IPS-18a (cell line): ENCODE data around the gene ZNF236.
"Not testable (repeated sequence)": the region's sequence is repeated elsewhere in the genome, so short reads cannot be mapped to it uniquely, and the experiment has no call there.

Experiments used
- H3K27ac ChIP-seq: one replicate; pipeline ENCODE4 v1.5.1; 2013; ENCODE audit warnings: low read length
- H3K27me3 ChIP-seq: one replicate; pipeline ENCODE4 v1.6.1; 2013; ENCODE audit warnings: mild to moderate bottlenecking, low read length; ENCODE audit not compliant: control insufficient read depth, insufficient read depth
- H3K36me3 ChIP-seq: one replicate; pipeline ENCODE4 v1.6.1; 2013; ENCODE audit warnings: low read depth, low read length; ENCODE audit not compliant: control insufficient read depth
- H3K4me1 ChIP-seq: one replicate; pipeline ENCODE4 v1.6.1; 2013; ENCODE audit warnings: low read depth, low read length; ENCODE audit not compliant: control insufficient read depth
- H3K4me3 ChIP-seq: one replicate; pipeline ENCODE4 v1.5.1; 2013; ENCODE audit warnings: low read length
- H3K9ac ChIP-seq: one replicate; pipeline ENCODE4 v1.6.1; 2013; ENCODE audit warnings: mild to moderate bottlenecking, low read length, moderate library complexity
- H3K9me3 ChIP-seq: one replicate; pipeline ENCODE4 v1.6.1; 2013; ENCODE audit warnings: low read depth, low read length; ENCODE audit not compliant: control insufficient read depth

Gene ZNF236

DNA sequence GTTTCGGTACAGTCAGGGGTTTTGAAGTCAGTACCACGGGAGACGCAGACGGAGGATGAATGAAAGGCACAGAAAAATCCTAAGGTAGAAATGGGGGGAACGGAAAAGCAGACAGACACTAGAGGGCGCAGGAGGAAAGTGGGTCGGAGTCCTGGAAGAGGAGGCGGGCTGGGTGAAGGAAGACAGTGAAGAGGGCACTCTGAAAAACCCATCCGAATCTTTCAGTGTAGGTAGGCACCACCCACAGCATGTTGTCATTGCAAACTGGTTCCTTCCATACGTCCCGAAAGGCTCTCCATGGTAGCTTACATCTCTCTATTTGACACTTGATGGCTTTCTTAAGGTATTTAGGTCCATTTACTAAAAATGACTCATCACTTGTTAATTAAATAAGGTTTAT lies 18.5 kb upstream of the ZNF236 start:
- Histone ChIP-seq H3K9ac (no peak overlapping the region), H3K27me3 (no peaks in the 10 kb centered on the region), H3K4me1 (no peaks in the 10 kb centered on the region), H3K9me3 (no peaks in the 10 kb centered on the region), H3K4me3 (no peak overlapping the region), H3K36me3 (no peaks in the 10 kb centered on the region), H3K27ac (no peak overlapping the region)

- H3K27ac ChIP-seq, result no peak overlapping the region
- H3K4me3 ChIP-seq, result no peak overlapping the region
- H3K4me1 ChIP-seq, result no peaks in the 10 kb centered on the region
- no peak overlapping the region for H3K9ac ChIP-seq
- H3K9me3 ChIP-seq, result no peaks in the 10 kb centered on the region
- H3K36me3 ChIP-seq, result no peaks in the 10 kb centered on the region
- H3K27me3 ChIP-seq, result no peaks in the 10 kb centered on the region
These were observed 17.1 kb upstream of the ZNF236 start for GRCh38 chr18:76805221-76805620.

DNA sequence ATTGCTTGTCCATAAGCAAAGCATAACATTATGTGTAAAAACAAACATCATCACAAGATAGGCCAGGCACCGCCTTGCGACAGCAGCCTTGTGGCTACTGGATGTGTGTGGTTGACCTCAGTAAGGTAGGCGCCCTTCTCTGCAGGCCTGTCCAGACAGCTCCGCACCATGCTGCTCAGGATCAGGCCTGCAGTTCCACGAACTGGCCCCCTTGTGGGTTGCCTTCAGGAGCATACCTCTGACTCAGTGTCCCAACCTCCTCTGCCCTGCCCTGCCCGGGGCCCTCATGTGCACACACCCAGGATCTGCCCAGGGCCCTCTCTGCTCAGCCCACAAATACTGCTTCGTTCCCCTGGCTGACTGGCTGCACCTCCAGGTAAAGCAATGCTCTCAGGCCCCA lies 16.1 kb upstream of the ZNF236 start:
- H3K9ac ChIP-seq, result no peak overlapping the region
- H3K9me3 ChIP-seq, result no peaks in the 10 kb centered on the region
- no peaks in the 10 kb centered on the region for H3K4me1 ChIP-seq
- H3K27me3 ChIP-seq, result no peaks in the 10 kb centered on the region
- H3K4me3 ChIP-seq, result no peak overlapping the region
- no peaks in the 10 kb centered on the region for H3K36me3 ChIP-seq
- no peak overlapping the region for H3K27ac ChIP-seq

DNA sequence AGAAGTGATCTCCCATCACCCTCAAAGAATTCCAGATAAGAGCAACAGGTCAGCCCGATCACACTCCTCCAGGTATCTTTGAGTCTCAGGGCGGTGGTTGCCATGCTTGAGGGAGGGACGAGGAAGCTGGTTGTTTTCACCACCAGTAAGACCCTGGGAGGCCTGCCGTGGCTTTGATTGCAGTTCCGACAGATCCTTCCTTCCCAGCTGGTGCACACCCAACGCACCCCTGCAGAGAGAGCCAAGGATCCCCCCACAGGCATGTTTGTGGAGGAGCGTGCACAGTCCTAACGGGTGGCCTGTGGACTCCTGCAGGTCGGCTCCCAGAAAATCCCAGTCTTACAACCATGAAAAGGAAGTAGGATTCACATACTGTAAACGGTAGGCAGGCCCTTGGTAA lies 13.8 kb upstream of the ZNF236 start:
- no peaks in the 10 kb centered on the region for H3K36me3 ChIP-seq
- no peak overlapping the region for H3K4me3 ChIP-seq
- H3K27me3 ChIP-seq, result no peaks in the 10 kb centered on the region
- H3K9ac ChIP-seq, result no peak overlapping the region
- H3K27ac ChIP-seq, result no peak overlapping the region
- H3K9me3 ChIP-seq, result no peaks in the 10 kb centered on the region
- H3K4me1 ChIP-seq, result no peaks in the 10 kb centered on the region

GRCh38 chr18:76811530-76811929 lies 10.8 kb upstream of the ZNF236 start:
- H3K9ac ChIP-seq, H3K4me3 ChIP-seq, H3K4me1 ChIP-seq, H3K9me3 ChIP-seq, H3K27ac ChIP-seq, H3K36me3 ChIP-seq, H3K27me3 ChIP-seq: not testable (repeated sequence)

DNA sequence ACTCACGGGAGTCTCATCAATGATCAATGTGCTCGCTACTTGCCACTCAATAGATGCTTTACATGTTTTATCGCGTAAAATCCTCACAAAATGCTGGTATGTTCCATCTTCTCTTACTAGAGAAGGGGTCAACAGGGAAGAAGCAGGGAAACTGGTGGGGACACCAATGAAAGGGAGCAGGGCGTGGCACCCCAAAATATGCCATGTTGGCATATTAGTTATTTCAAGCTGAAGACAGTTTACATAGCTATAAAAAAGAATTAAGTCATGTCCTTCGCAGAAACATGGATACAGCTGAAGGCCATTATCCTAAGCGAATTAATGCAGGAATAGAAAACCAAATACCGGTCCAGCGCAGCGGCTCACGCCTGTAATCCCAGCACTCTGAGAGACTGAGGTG lies 8.1 kb upstream of the ZNF236 start:
- Histone ChIP-seq H3K9ac (no peak overlapping the region), H3K4me3 (no peak overlapping the region), H3K36me3 (no peaks in the 10 kb centered on the region), H3K27me3 (no peaks in the 10 kb centered on the region), H3K9me3 (no peaks in the 10 kb centered on the region), H3K27ac (no peak overlapping the region), H3K4me1 (no peaks in the 10 kb centered on the region)

DNA sequence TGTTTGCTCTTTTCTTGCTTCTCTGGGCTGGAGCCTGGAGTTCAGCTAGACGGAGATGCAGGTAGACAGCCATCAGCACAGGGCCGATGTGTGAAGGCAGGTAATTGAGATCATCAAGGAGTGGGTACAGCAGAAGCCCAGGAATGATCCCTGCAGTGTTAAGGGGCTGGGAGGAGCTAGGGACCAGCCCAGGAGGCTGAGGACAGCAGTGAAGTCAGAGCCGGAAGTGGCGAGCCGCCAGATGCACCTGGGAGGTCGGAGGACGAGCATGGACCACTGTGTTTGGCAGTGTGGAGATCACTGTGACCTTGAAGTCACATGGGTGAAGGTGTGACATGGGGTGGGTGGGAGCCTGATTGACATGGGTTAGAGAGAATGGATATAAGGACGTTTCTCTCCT lies 6.2 kb upstream of the ZNF236 start:
- no peaks in the 10 kb centered on the region for H3K27me3 ChIP-seq
- no peak overlapping the region for H3K27ac ChIP-seq
- H3K9ac ChIP-seq, result no peak overlapping the region
- no peaks in the 10 kb centered on the region for H3K36me3 ChIP-seq
- no peaks in the 10 kb centered on the region for H3K9me3 ChIP-seq
- no peak overlapping the region for H3K4me3 ChIP-seq
- H3K4me1 ChIP-seq, result peaks cover 3% of the 10 kb centered on the region

- Histone ChIP-seq H3K9ac (no peak overlapping the region), H3K36me3 (no peaks in the 10 kb centered on the region), H3K27ac (no peak overlapping the region), H3K4me3 (no peak overlapping the region), H3K27me3 (no peaks in the 10 kb centered on the region), H3K4me1 (peaks cover 3% of the 10 kb centered on the region), H3K9me3 (no peaks in the 10 kb centered on the region)
These were observed 4.3 kb upstream of the ZNF236 start for GRCh38 chr18:76817888-76818611.

- Histone ChIP-seq H3K27me3 (no peaks in the 10 kb centered on the region), H3K9me3 (no peaks in the 10 kb centered on the region), H3K36me3 (no peaks in the 10 kb centered on the region), H3K27ac (no peak overlapping the region), H3K4me1 (peaks cover 11% of the 10 kb centered on the region), H3K4me3 (no peak overlapping the region), H3K9ac (no peak overlapping the region)
These were observed 2.8 kb upstream of the ZNF236 start for GRCh38 chr18:76819411-76820136.

DNA sequence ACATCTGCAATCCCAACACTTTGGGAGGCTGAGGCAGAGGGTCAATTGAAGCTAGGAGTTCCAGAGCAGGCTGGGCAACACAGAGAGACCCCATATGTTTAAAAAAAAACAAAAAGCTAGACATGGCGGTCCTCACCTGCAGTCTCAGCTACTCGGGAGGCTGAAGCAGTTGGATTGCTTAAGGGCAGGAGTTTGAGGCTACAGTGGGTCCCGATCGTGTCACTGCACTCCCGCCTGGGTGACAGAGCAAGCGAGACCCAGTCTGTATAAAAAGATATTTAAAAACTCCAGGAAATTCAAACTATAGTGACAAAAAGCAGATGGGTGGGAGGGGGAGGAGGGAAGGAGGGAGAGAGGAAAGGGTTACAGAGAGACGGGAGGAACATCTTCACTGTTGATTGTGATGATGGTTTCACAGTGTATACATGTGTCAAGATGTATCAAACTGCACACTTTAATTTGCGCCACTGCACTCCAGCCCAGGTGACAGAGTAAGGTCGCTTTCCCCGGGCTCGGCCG lies 942 bp upstream of the ZNF236 start:
- no peak overlapping the region for H3K27ac ChIP-seq
- no peaks in the 10 kb centered on the region for H3K9me3 ChIP-seq
- H3K4me1 ChIP-seq, result peaks cover 13% of the 10 kb centered on the region
- H3K27me3 ChIP-seq, result no peaks in the 10 kb centered on the region
- H3K4me3 ChIP-seq, result peak overlapping the region; percentile 73
- H3K9ac ChIP-seq, result peak overlapping the region; percentile 90
- no peaks in the 10 kb centered on the region for H3K36me3 ChIP-seq

DNA sequence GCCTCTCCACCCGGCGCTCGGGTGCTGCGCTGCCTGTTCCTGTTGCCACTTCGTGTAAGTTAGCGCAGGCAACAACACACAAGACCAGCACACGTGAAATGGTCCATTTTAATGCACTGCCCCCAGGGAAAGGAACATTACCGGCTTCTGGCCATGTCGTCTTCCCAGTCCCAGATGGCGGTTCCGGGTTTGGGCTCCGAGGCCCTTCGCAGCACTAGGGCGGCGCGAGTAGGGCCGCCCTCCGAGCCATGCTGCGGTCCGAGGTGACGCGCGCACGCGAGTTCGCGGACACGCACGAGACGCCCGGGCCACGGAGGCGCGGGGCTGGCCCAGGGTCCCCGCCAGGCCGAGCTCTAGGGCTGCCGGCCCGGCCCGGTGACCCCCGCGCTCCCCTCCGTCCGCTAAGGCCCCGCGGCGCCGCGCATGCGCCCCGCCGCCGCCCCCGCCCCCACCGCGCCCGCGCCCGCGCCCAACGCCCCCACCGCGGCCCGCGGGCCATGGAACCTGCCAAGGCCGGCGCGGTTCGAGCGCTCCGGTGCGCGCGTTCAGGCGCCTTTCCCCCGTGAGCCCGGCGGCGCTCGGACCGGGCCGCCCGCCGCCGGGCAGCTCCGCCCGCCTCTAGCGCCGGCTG lies 367 bp upstream of the ZNF236 start:
- Histone ChIP-seq H3K4me3 (peak overlapping the region; percentile 73), H3K27ac (no peak overlapping the region), H3K4me1 (peaks cover 13% of the 10 kb centered on the region), H3K27me3 (no peaks in the 10 kb centered on the region), H3K36me3 (no peaks in the 10 kb centered on the region), H3K9me3 (no peaks in the 10 kb centered on the region), H3K9ac (peak overlapping the region; percentile 90)
